PC-3 (cell line): Measurements from ENCODE around the gene C3orf22. TPM values are rescaled to one million over a fixed set of nuclear protein-coding genes. Genes with fewer than 3 reads are reported as not detected.

Experiments used
- ATAC-seq: fragments of 200-7000 bp; cut with Tn5 transposase; 2 replicates; pipeline ENCODE4 v1.9.1; 2020; ENCODE audit warnings: mild to moderate bottlenecking, moderate library complexity
- BruUV-seq: library from RNA; stranded (reverse); fragments of 400-500 nt; replicated peaks from 2 replicates; lab custom pipeline; 2021; lab: Mats Ljungman, UMichigan
- CTCF ChIA-PET: fragments of 300-600 bp; sonication (Branson Sonifier 250); formaldehyde crosslinking; loops from one replicate; lab custom pipeline; 2022; ENCODE audit warnings: antibody characterized with exemption; lab: Charles Lee
- POLR2A ChIA-PET: fragments of 300-600 bp; sonication (Branson Sonifier 250); formaldehyde crosslinking; loops from one replicate; lab custom pipeline; 2022; ENCODE audit warnings: antibody characterized with exemption; ENCODE audit not compliant: unreplicated experiment; lab: Charles Lee
- DNase-seq: peaks from one replicate; pipeline ENCODE4 v3.0.0-alpha.2; 2015
- H2AFZ ChIP-seq: fragments of 300-600 bp; sonication (generic); 2 replicates; pipeline ENCODE4 v1.6.0; 2016; ENCODE audit warnings: antibody characterized with exemption, low read length
- H3F3A ChIP-seq: fragments of 300-600 bp; sonication (generic); one replicate; pipeline ENCODE4 v1.6.0; 2017; ENCODE audit warnings: antibody characterized with exemption, low read length, control low read depth, mild to moderate bottlenecking; ENCODE audit not compliant: unreplicated experiment
- H3K27ac ChIP-seq: fragments of 300-600 bp; sonication (generic); 2 replicates; pipeline ENCODE4 v1.5.1; 2016; ENCODE audit warnings: mild to moderate bottlenecking, low read length
- H3K27me3 ChIP-seq: fragments of 300-600 bp; sonication (generic); 2 replicates; pipeline ENCODE4 v1.6.1; 2016; ENCODE audit warnings: low read length, mixed read lengths
- H3K36me3 ChIP-seq: fragments of 300-600 bp; sonication (generic); 2 replicates; pipeline ENCODE4 v1.6.1; 2016; ENCODE audit warnings: low read depth, mixed run types, low read length, mixed read lengths
- H3K4me1 ChIP-seq: fragments of 300-600 bp; sonication (generic); 2 replicates; pipeline ENCODE4 v1.5.1; 2016; ENCODE audit warnings: low read length; ENCODE audit not compliant: insufficient read depth
- H3K4me2 ChIP-seq: fragments of 300-600 bp; sonication (generic); 2 replicates; pipeline ENCODE4 v1.6.0; 2016; ENCODE audit warnings: low read length
- H3K4me3 ChIP-seq: fragments of 300-600 bp; sonication (generic); 2 replicates; pipeline ENCODE4 v1.5.1; 2016; ENCODE audit warnings: mild to moderate bottlenecking, low read length, mixed read lengths
- H3K79me2 ChIP-seq: fragments of 300-600 bp; sonication (generic); 2 replicates; pipeline ENCODE4 v1.6.1; 2017; ENCODE audit warnings: low read length, mixed read lengths
- H3K9ac ChIP-seq: fragments of 300-600 bp; sonication (generic); 2 replicates; pipeline ENCODE4 v1.6.0; 2016; ENCODE audit warnings: mild to moderate bottlenecking, low read length
- H3K9me2 ChIP-seq: fragments of 300-600 bp; sonication (generic); replicated peaks from 2 replicates; pipeline ENCODE4 v1.6.1; 2016; ENCODE audit warnings: mixed run types, low read length, mixed read lengths
- H3K9me3 ChIP-seq: fragments of 300-600 bp; sonication (generic); 2 replicates; pipeline ENCODE4 v1.6.1; 2016; ENCODE audit warnings: low read length, mixed read lengths
- H4K20me1 ChIP-seq: fragments of 300-600 bp; sonication (generic); 2 replicates; pipeline ENCODE4 v1.6.1; 2016; ENCODE audit warnings: low read length, mixed read lengths
- CTCF ChIP-seq: fragments of 300-600 bp; sonication (generic); conservative IDR thresholded peaks from 2 replicates; pipeline ENCODE4 v1.5.1; 2017; ENCODE audit warnings: antibody characterized with exemption, low read depth, mild to moderate bottlenecking, low read length
- EZH2 ChIP-seq: fragments of 300-600 bp; sonication (generic); IDR thresholded peaks from one replicate; pipeline ENCODE4 v1.6.1; 2017; ENCODE audit warnings: antibody characterized with exemption, mild to moderate bottlenecking, low read length; ENCODE audit not compliant: unreplicated experiment
- EZH2phosphoT487 ChIP-seq: fragments of 300-600 bp; sonication (generic); IDR thresholded peaks from 2 replicates; pipeline ENCODE4 v1.6.1; 2018; ENCODE audit warnings: mild to moderate bottlenecking, antibody characterized with exemption, low read length, borderline replicate concordance
- intact Hi-C: fragments of 100-400 bp; cut with micrococcal nuclease; formaldehyde crosslinking; loops from 2 replicates; pipeline ENCODE4 v1.9.0; 2023
- total RNA-seq: library from RNA; depleted of rRNA; stranded (reverse); fragments of >200 nt; gene quantifications from 2 replicates; pipeline ENCODE4 v1.2.3, GENCODE V29; 2014

C3orf22 gene
- total RNA-seq, 1 experiment from 2014 or later = not detected

GRCh38 chr3:126512026-126512425, 46.7 kb downstream of the C3orf22 start:
- ATAC-seq = no peak
- intact Hi-C loops = no loop called here
- no peak overlapping the region for H3K4me2 ChIP-seq

GRCh38 chr3:126511291-126511690, 47.4 kb downstream of the C3orf22 start:
- intact Hi-C loops = no loop called here
- no TSS peak for BruUV-seq

More at GRCh38 chr3:126512026-126512425, 46.7 kb downstream of the C3orf22 start:
- BruUV-seq = no TSS peak
- Histone ChIP-seq H3K4me1 (no peaks in the 10 kb centered on the region; the same call in 1 of the 2 replicates), H3K4me3 (no peak overlapping the region), H3K9me3 (no peaks in the 10 kb centered on the region), H2AFZ (no peak overlapping the region), H4K20me1 (no peaks in the 10 kb centered on the region), H3K9ac (no peak overlapping the region), H3K27me3 (no peaks in the 10 kb centered on the region), H3K36me3 (no peaks in the 10 kb centered on the region), H3K79me2 (no peaks in the 10 kb centered on the region), H3K27ac (no peak overlapping the region), H3K9me2 (no peaks in the 10 kb centered on the region), H3F3A (no peaks in the 10 kb centered on the region)
- TF ChIP-seq EZH2 (no peak), EZH2phosphoT487 (no peak), CTCF (no peak)
- POLR2A ChIA-PET = no interaction called here
- CTCF ChIA-PET = no interaction called here
- no peak for DNase-seq

More at GRCh38 chr3:126511291-126511690, 47.4 kb downstream of the C3orf22 start:
- H3K4me3 ChIP-seq = no peak overlapping the region
- no peak overlapping the region for H3K27ac ChIP-seq
- ChIA-PET POLR2A (no interaction called here), CTCF (no interaction called here)
- H3K9me2 ChIP-seq = no peaks in the 10 kb centered on the region
- no peaks in the 10 kb centered on the region for H3K9me3 ChIP-seq
- TF ChIP-seq CTCF = no peak
- TF ChIP-seq EZH2phosphoT487 = no peak
- no peak for TF ChIP-seq EZH2
- no peaks in the 10 kb centered on the region for H3F3A ChIP-seq
- no peaks in the 10 kb centered on the region; the same call in 1 of the 2 replicates for H3K4me1 ChIP-seq
- DNase-seq = no peak
- H3K79me2 ChIP-seq = no peaks in the 10 kb centered on the region
- H2AFZ ChIP-seq = no peak overlapping the region
- no peak for ATAC-seq
- no peaks in the 10 kb centered on the region for H3K36me3 ChIP-seq
- H3K9ac ChIP-seq = no peak overlapping the region
- H3K4me2 ChIP-seq = no peak overlapping the region
- no peaks in the 10 kb centered on the region for H4K20me1 ChIP-seq
- no peaks in the 10 kb centered on the region for H3K27me3 ChIP-seq
